SK-N-SH (cell line): ENCODE measurements around the gene SLC12A7. TPM values are rescaled to one million over a fixed set of nuclear protein-coding genes. Genes with fewer than 3 reads are reported as not detected.

Experiments
- CTCF ChIA-PET: fragments of 300-600, 350-600 bp; formaldehyde crosslinking; extraction: SDS; loops from one replicate; lab custom pipeline; 2021; lab: Yijun Ruan, JAX
- POLR2A ChIA-PET: fragments of 350-600 bp; sonication (Branson Sonifier 250); formaldehyde crosslinking; extraction: SDS; loops from one replicate; lab custom pipeline; 2020; ENCODE audit warnings: antibody characterized with exemption, inconsistent platforms; lab: Yijun Ruan, JAX
- DNase-seq: peaks from one replicate; pipeline ENCODE4 v3.0.0; 2012
- H2AFZ ChIP-seq: fragments of 200-600 bp; sonication (generic); 2 replicates; pipeline ENCODE4 v1.8.1; 2016; ENCODE audit warnings: antibody characterized with exemption, mild to moderate bottlenecking, low read depth
- H3F3A ChIP-seq: fragments of 200-600 bp; sonication (generic); replicated peaks from 2 replicates; pipeline ENCODE3; 2016; ENCODE audit warnings: antibody characterized with exemption, mild to moderate bottlenecking; ENCODE audit not compliant: insufficient read depth
- H3K27ac ChIP-seq, 2 experiments: fragments of 200-500 bp in 1 of 2; fragments of 200-600 bp in 1 of 2; sonication (Bioruptor generic) in 1 of 2; sonication (generic), shearing (Covaris generic) in 1 of 2; 2 replicates each; pipeline versions ENCODE4 v1.5.1 to v1.6.1; 2014 to 2016; ENCODE audit warnings: low read depth in 2 of 2, inconsistent platforms in 1 of 2, low read length in 1 of 2, mild to moderate bottlenecking in 1 of 2, mixed read lengths in 1 of 2
- H3K27me3 ChIP-seq: fragments of 200-600 bp; sonication (generic), shearing (Covaris generic); 2 replicates; pipeline ENCODE4 v1.6.1; 2016; ENCODE audit warnings: mixed run types; ENCODE audit not compliant: insufficient read depth
- H3K36me3 ChIP-seq, 2 experiments: fragments of 200-500 bp in 1 of 2; fragments of 200-600 bp in 1 of 2; sonication (Bioruptor generic) in 1 of 2; sonication (generic) in 1 of 2; replicated peaks in 1 of 2; 2 replicates each; pipeline versions ENCODE3 to v1.5.1; 2014 to 2016; ENCODE audit warnings: low read length in 1 of 2, mild to moderate bottlenecking in 1 of 2; ENCODE audit not compliant: insufficient read depth in 2 of 2, control insufficient read depth in 1 of 2
- H3K4me1 ChIP-seq, 2 experiments: fragments of 200-500 bp in 1 of 2; fragments of 200-600 bp in 1 of 2; sonication (Bioruptor generic) in 1 of 2; sonication (generic), shearing (Covaris generic) in 1 of 2; 2 replicates each; pipeline versions ENCODE4 v1.5.1 to v1.6.1; 2014 to 2016; ENCODE audit warnings: low read depth in 1 of 2, low read length in 1 of 2, mixed run types in 1 of 2; ENCODE audit not compliant: insufficient read depth in 2 of 2, control insufficient read depth in 1 of 2
- H3K4me2 ChIP-seq: fragments of 200-600 bp; sonication (generic), shearing (Covaris generic); 2 replicates; pipeline ENCODE4 v1.6.1; 2017; ENCODE audit warnings: mixed run types
- H3K4me3 ChIP-seq, 2 experiments: fragments of 200-500 bp in 1 of 2; fragments of 200-600 bp in 1 of 2; sonication (Bioruptor generic) in 1 of 2; sonication (generic), shearing (Covaris generic) in 1 of 2; 2 replicates each; pipeline versions ENCODE4 v1.5.1 to v1.8.1; 2014 to 2016; ENCODE audit warnings: low read depth in 2 of 2, inconsistent platforms in 1 of 2, low read length in 1 of 2, mild to moderate bottlenecking in 1 of 2, mixed read lengths in 1 of 2, moderate library complexity in 1 of 2
- H3K79me2 ChIP-seq: fragments of 200-600 bp; sonication (generic); 2 replicates; pipeline ENCODE4 v1.8.1; 2017; ENCODE audit warnings: mild to moderate bottlenecking; ENCODE audit not compliant: insufficient read depth
- H3K9ac ChIP-seq: fragments of 200-600 bp; sonication (generic); 2 replicates; pipeline ENCODE4 v1.6.1; 2017; ENCODE audit warnings: mixed run types
- H3K9me2 ChIP-seq: fragments of 200-600 bp; sonication (generic); 2 replicates; pipeline ENCODE4 v1.6.1; 2017; ENCODE audit warnings: mixed run types
- H3K9me3 ChIP-seq: fragments of 200-600 bp; sonication (generic); 2 replicates; pipeline ENCODE4 v1.6.1; 2017; ENCODE audit warnings: mixed run types, mild to moderate bottlenecking, moderate library complexity
- H4K20me1 ChIP-seq: fragments of 200-600 bp; sonication (generic); 2 replicates; pipeline ENCODE4 v1.6.1; 2017; ENCODE audit warnings: mild to moderate bottlenecking, mixed run types; ENCODE audit not compliant: insufficient read depth
- EZH2phosphoT487 ChIP-seq: fragments of 200-600 bp; sonication (generic); IDR thresholded peaks from 2 replicates; pipeline ENCODE4 v1.6.1; 2017; ENCODE audit warnings: low read depth, mixed run types, mild to moderate bottlenecking, antibody characterized with exemption, moderate library complexity, borderline replicate concordance
- JUND ChIP-seq: IDR thresholded peaks from 2 replicates; pipeline ENCODE4 v1.4.0; 2012
- NFIC ChIP-seq: IDR thresholded peaks from 2 replicates; pipeline ENCODE4 v1.4.0; 2012; ENCODE audit warnings: borderline replicate concordance
- RAD21 ChIP-seq: IDR thresholded peaks from 2 replicates; pipeline ENCODE4 v1.6.1; 2012; ENCODE audit warnings: mild to moderate bottlenecking, low read length
- REST ChIP-seq: IDR thresholded peaks from 2 replicates; pipeline ENCODE4 v1.6.1; 2012; ENCODE audit warnings: mild to moderate bottlenecking, low read depth, low read length, moderate library complexity
- RXRA ChIP-seq: IDR thresholded peaks from 2 replicates; pipeline ENCODE4 v1.4.0; 2012; ENCODE audit warnings: low read depth, mild to moderate bottlenecking, borderline replicate concordance
- SIN3A ChIP-seq: IDR thresholded peaks from 2 replicates; pipeline ENCODE4 v1.6.1; 2012; ENCODE audit warnings: low read depth, mild to moderate bottlenecking, low read length, moderate library complexity, borderline replicate concordance
- USF2 ChIP-seq: fragments of 150-350 bp; IDR thresholded peaks from 2 replicates; pipeline ENCODE4 v1.6.1; 2017; ENCODE audit warnings: antibody characterized with exemption, low read length, low read depth, borderline replicate concordance
- YY1 ChIP-seq: IDR thresholded peaks from 2 replicates; pipeline ENCODE4 v1.4.0; 2012; ENCODE audit warnings: low read depth, mild to moderate bottlenecking
- WGBS: methylation state at CpG from one replicate; pipeline ENCODE4 v1.1.6; 2017; ENCODE audit warnings: low lambda C conversion rate; 5-methylcytosine and 5-hydroxymethylcytosine counted together
- polyA plus RNA-seq, 3 experiments: library from polyadenylated mRNA; depleted of rRNA; stranded (reverse); fragments of >200 nt; gene quantifications; 2 replicates each; pipeline ENCODE4 v1.2.3, GENCODE V29; 2012

Gene SLC12A7
- polyA plus RNA-seq, 1 of the 3 experiments (the other 2 are of a cell fraction): 2.6 TPM

- Histone ChIP-seq H3K9ac (no peak overlapping the region), H3K27ac (no peak overlapping the region), H3K4me1 (peaks cover 0 to 2% of the 10 kb centered on the region in 2 experiments; a peak in 1 of 4 replicates), H3K4me2 (peak overlapping the region; percentile 47; the same call in 1 of the 2 replicates), H3K36me3 (no peaks in the 10 kb centered on the region), H2AFZ (no peak overlapping the region), H3K27me3 (peaks cover 54% of the 10 kb centered on the region), H3K9me3 (no peaks in the 10 kb centered on the region), H3K4me3 (peak overlapping the region; percentile 31 to 37; a peak in 2 of 4 replicates)
- WGBS: 7% methylated on average over 20 of the region's 88 CpGs
- CTCF ChIA-PET: interaction anchor here (0.7 to 4.0 kb wide), 8 partner anchors 8 to 181 kb away, joined by 3 to 22 read pairs (median 4); no protein-coding TSS in a partner anchor
- DNase-seq: peak; percentile 78
- TF ChIP-seq RAD21 (peak; percentile 19; the same call in 1 of the 2 replicates), SIN3A (no peak)
- TF ChIP-seq, all 33 proteins: peak for 1
- POLR2A ChIA-PET: interaction anchor here (0.6 kb wide), 1 partner anchor 204 kb away, joined by 3 read pairs; no protein-coding TSS in a partner anchor
- Histone ChIP-seq H4K20me1 (no peaks in the 10 kb centered on the region), H3K79me2 (no peaks in the 10 kb centered on the region), H3K9me2 (no peaks in the 10 kb centered on the region), H3F3A (no peaks in the 10 kb centered on the region)
These were observed 107.2 kb downstream of the SLC12A7 start for GRCh38 chr5:1004461-1005248.

GRCh38 chr5:1003296-1003937, 108.4 kb downstream of the SLC12A7 start:
- POLR2A ChIA-PET: no interaction called here
- Histone ChIP-seq H3K36me3 (no peaks in the 10 kb centered on the region), H2AFZ (no peak overlapping the region), H3K27ac (no peak overlapping the region), H3F3A (no peaks in the 10 kb centered on the region), H3K79me2 (no peaks in the 10 kb centered on the region), H3K9me3 (no peaks in the 10 kb centered on the region), H3K27me3 (peaks cover 47% of the 10 kb centered on the region), H3K4me1 (peaks cover 0 to 2% of the 10 kb centered on the region in 2 experiments; a peak in 1 of 4 replicates), H4K20me1 (no peaks in the 10 kb centered on the region), H3K9ac (no peak overlapping the region), H3K9me2 (no peaks in the 10 kb centered on the region), H3K4me3 (no peak overlapping the region)
- CTCF ChIA-PET: no interaction called here
- WGBS: 54% methylated on average over 17 of the region's 21 CpGs
- DNase-seq: no peak
- TF ChIP-seq USF2 (no peak), NFIC (peak; percentile 46; the same call in 1 of the 2 replicates), JUND (no peak), SIN3A (no peak)
- TF ChIP-seq, all 33 proteins: peak for 1
- H3K4me2 ChIP-seq: no peak overlapping the region

GRCh38 chr5:1002836-1003235, 109.0 kb downstream of the SLC12A7 start:
- CTCF ChIA-PET: interaction anchor here (1.2 to 2.1 kb wide), 3 partner anchors 13 to 165 kb away, joined by 4 to 7 read pairs (median 5); no protein-coding TSS in a partner anchor
- no peak for TF ChIP-seq RAD21
- TF ChIP-seq JUND: no peak
- TF ChIP-seq EZH2phosphoT487: no peak
- TF ChIP-seq YY1: no peak
- TF ChIP-seq RXRA: no peak
- TF ChIP-seq REST: no peak
- TF ChIP-seq SIN3A: no peak
- TF ChIP-seq USF2: no peak

More at GRCh38 chr5:1002836-1003235, 109.0 kb downstream of the SLC12A7 start:
- Histone ChIP-seq H3F3A (no peaks in the 10 kb centered on the region), H3K9me2 (no peaks in the 10 kb centered on the region), H3K79me2 (no peaks in the 10 kb centered on the region), H3K4me3 (no peak overlapping the region), H3K4me1 (peaks cover 0 to 2% of the 10 kb centered on the region in 2 experiments; a peak in 1 of 4 replicates), H3K9me3 (no peaks in the 10 kb centered on the region), H3K9ac (no peak overlapping the region), H3K27me3 (peaks cover 41% of the 10 kb centered on the region), H3K36me3 (no peaks in the 10 kb centered on the region), H4K20me1 (no peaks in the 10 kb centered on the region), H3K4me2 (no peak overlapping the region), H2AFZ (no peak overlapping the region), H3K27ac (no peak overlapping the region)
- DNase-seq: no peak
- 88% methylated on average over 12 of the region's 13 CpGs for WGBS
- POLR2A ChIA-PET: no interaction called here
